ENCODE data around the gene IL5. TPM values are rescaled to one million over a fixed set of nuclear protein-coding genes. Genes with fewer than 3 reads are reported as not detected.

The IL5 gene
- total and polyA plus RNA-seq, 2 donors (not counting 1 experiment from before 2014, with no cell fraction given), result not detected

DNA sequence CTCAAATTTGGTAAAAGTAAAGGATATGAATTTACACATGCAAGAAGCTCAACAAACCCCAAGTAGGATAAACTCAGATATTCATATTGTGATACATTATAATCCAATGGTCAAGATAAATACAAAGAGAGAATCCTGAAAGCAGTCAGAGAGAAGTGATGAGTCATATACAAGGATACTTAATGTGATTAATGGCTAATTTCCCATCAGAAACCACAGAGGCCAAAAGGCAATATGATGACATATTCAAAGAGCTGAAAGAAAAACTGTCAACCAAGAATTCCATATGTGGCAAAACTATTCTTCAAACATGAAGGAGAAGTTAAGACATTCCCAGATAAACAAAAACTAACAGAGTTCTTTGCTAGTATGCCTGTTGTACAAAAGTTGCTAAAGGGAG, 33.2 kb downstream of the IL5 start:
- H3K79me2 ChIP-seq (ENCODE audit: control insufficient read depth, insufficient read depth, low read length), result no peaks in the 10 kb centered on the region
- no peaks in the 10 kb centered on the region for H4K20me1 ChIP-seq (ENCODE audit: control insufficient read depth, extremely low read depth, insufficient read depth, low read length)
- TF ChIP-seq EZH2 (IDR thresholded peaks at IDR 0.05; ENCODE audit: low read length, missing control alignments), result no peak
- TF ChIP-seq, protein P1, sequence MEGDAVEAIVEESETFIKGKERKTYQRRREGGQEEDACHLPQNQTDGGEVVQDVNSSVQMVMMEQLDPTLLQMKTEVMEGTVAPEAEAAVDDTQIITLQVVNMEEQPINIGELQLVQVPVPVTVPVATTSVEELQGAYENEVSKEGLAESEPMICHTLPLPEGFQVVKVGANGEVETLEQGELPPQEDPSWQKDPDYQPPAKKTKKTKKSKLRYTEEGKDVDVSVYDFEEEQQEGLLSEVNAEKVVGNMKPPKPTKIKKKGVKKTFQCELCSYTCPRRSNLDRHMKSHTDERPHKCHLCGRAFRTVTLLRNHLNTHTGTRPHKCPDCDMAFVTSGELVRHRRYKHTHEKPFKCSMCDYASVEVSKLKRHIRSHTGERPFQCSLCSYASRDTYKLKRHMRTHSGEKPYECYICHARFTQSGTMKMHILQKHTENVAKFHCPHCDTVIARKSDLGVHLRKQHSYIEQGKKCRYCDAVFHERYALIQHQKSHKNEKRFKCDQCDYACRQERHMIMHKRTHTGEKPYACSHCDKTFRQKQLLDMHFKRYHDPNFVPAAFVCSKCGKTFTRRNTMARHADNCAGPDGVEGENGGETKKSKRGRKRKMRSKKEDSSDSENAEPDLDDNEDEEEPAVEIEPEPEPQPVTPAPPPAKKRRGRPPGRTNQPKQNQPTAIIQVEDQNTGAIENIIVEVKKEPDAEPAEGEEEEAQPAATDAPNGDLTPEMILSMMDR (conservative IDR thresholded peaks at IDR 0.05 in 1 of 2, IDR thresholded peaks at IDR 0.05 in 1 of 2; ENCODE audit: low read depth in 1 of 2, low read length in 2 of 2), result no peak
- no peak overlapping the region for H3K9ac ChIP-seq (ENCODE audit: insufficient read depth, low read length)
- H3K27ac ChIP-seq (ENCODE audit: insufficient read depth, low read length), result no peak overlapping the region
- DNase-seq (ENCODE audit: low read depth in 2 of 2), result peak; percentile 92 to 96
- H3K4me3 ChIP-seq (replicated peaks in 1 of 4; ENCODE audit: control extremely low read depth in 1 of 4, insufficient read depth in 1 of 4, low read depth in 3 of 4, low read length in 4 of 4), result no peak overlapping the region
- H3K4me1 ChIP-seq (ENCODE audit: control insufficient read depth, extremely low read depth, insufficient read depth, low read length), result peaks cover 11% of the 10 kb centered on the region
- no peaks in the 10 kb centered on the region for H3K27me3 ChIP-seq (ENCODE audit: control insufficient read depth, insufficient read depth, low read length)
- H2AFZ ChIP-seq (ENCODE audit: low read length), result no peak overlapping the region
- H3K36me3 ChIP-seq (ENCODE audit: control insufficient read depth, insufficient read depth, low read length), result no peaks in the 10 kb centered on the region
- H3K4me2 ChIP-seq (ENCODE audit: extremely low read depth, insufficient read depth, low read length), result no peak overlapping the region
- no peaks in the 10 kb centered on the region for H3K9me3 ChIP-seq (ENCODE audit: control insufficient read depth, insufficient read depth, low read depth, low read length)

- Histone ChIP-seq H3K27ac (ENCODE audit: insufficient read depth, low read length) (peak overlapping the region; percentile 88), H3K4me2 (ENCODE audit: extremely low read depth, insufficient read depth, low read length) (peak overlapping the region; percentile 77), H3K36me3 (ENCODE audit: control insufficient read depth, insufficient read depth, low read length) (no peaks in the 10 kb centered on the region), H2AFZ (ENCODE audit: low read length) (no peak overlapping the region), H3K27me3 (ENCODE audit: control insufficient read depth, insufficient read depth, low read length) (no peaks in the 10 kb centered on the region), H3K79me2 (ENCODE audit: control insufficient read depth, insufficient read depth, low read length) (no peaks in the 10 kb centered on the region), H3K9ac (ENCODE audit: insufficient read depth, low read length) (peak overlapping the region; percentile 18), H4K20me1 (ENCODE audit: control insufficient read depth, extremely low read depth, insufficient read depth, low read length) (no peaks in the 10 kb centered on the region), H3K9me3 (ENCODE audit: control insufficient read depth, insufficient read depth, low read depth, low read length) (no peaks in the 10 kb centered on the region), H3K4me3 (replicated peaks in 1 of 4; ENCODE audit: control extremely low read depth in 1 of 4, insufficient read depth in 1 of 4, low read depth in 3 of 4, low read length in 4 of 4) (no peak overlapping the region), H3K4me1 (ENCODE audit: control insufficient read depth, extremely low read depth, insufficient read depth, low read length) (peaks cover 22% of the 10 kb centered on the region)
- DNase-seq (ENCODE audit: low read depth in 2 of 2), result peak; percentile 96
- TF ChIP-seq EZH2 (IDR thresholded peaks at IDR 0.05; ENCODE audit: low read length, missing control alignments), result no peak
- TF ChIP-seq, protein P1 (conservative IDR thresholded peaks at IDR 0.05 in 1 of 2, IDR thresholded peaks at IDR 0.05 in 1 of 2; ENCODE audit: low read depth in 1 of 2, low read length in 2 of 2), result peak; percentile 72 to 87
Observed at GRCh38 chr5:132506094-132506692, 37.1 kb downstream of the IL5 start.

- Histone ChIP-seq H3K4me3 (replicated peaks in 1 of 4; ENCODE audit: control extremely low read depth in 1 of 4, insufficient read depth in 1 of 4, low read depth in 3 of 4, low read length in 4 of 4) (no peak overlapping the region), H3K79me2 (ENCODE audit: control insufficient read depth, insufficient read depth, low read length) (no peaks in the 10 kb centered on the region), H3K27ac (ENCODE audit: insufficient read depth, low read length) (peak overlapping the region; percentile 88), H4K20me1 (ENCODE audit: control insufficient read depth, extremely low read depth, insufficient read depth, low read length) (no peaks in the 10 kb centered on the region), H2AFZ (ENCODE audit: low read length) (no peak overlapping the region), H3K27me3 (ENCODE audit: control insufficient read depth, insufficient read depth, low read length) (no peaks in the 10 kb centered on the region), H3K4me2 (ENCODE audit: extremely low read depth, insufficient read depth, low read length) (peak overlapping the region; percentile 71), H3K36me3 (ENCODE audit: control insufficient read depth, insufficient read depth, low read length) (no peaks in the 10 kb centered on the region), H3K9me3 (ENCODE audit: control insufficient read depth, insufficient read depth, low read depth, low read length) (no peaks in the 10 kb centered on the region), H3K4me1 (ENCODE audit: control insufficient read depth, extremely low read depth, insufficient read depth, low read length) (peaks cover 26% of the 10 kb centered on the region), H3K9ac (ENCODE audit: insufficient read depth, low read length) (peak overlapping the region; percentile 32)
- no peak for DNase-seq (ENCODE audit: low read depth in 2 of 2)
- TF ChIP-seq EZH2 (IDR thresholded peaks at IDR 0.05; ENCODE audit: low read length, missing control alignments), result no peak
- TF ChIP-seq, protein P1 (conservative IDR thresholded peaks at IDR 0.05 in 1 of 2, IDR thresholded peaks at IDR 0.05 in 1 of 2; ENCODE audit: low read depth in 1 of 2, low read length in 2 of 2), result no peak
Observed at GRCh38 chr5:132505641-132506040, 37.7 kb downstream of the IL5 start.

Measured in fibroblast of lung (primary cell).